22Rv1 (cell line): ENCODE data around the gene STK39.

Experiments
- H3K27ac ChIP-seq: fragments of 450-650 bp; 2 replicates; pipeline ENCODE4 v1.5.1; 2017
- ZFX ChIP-seq: fragments of 450-650 bp; IDR thresholded peaks from 2 replicates; pipeline ENCODE4 v1.6.1; 2017; ENCODE audit warnings: antibody characterized with exemption, borderline replicate concordance
- TF ChIP-seq, protein P1 (sequence below): fragments of 450-650 bp; IDR thresholded peaks from 2 replicates; pipeline ENCODE4 v1.5.1; 2017; ENCODE audit warnings: mild to moderate bottlenecking

The STK39 gene

DNA sequence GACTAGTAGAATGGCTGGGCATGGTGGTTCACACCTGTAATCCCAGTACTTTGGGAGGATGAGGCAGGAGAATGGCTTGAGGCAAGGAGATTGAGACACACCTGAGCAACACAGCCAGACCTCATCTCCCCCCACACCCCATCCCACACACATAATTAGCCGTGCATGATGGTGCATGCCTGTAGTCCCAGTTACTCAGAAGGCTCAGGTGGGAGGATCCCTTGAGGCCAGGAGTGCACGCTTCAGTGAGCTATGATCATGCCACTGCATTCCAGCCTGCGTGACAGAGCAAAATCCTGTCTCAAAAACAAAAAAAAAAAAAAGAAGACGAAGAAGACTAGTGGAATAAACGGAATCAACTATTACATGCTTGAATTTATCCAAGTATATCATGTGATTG lies 150.0 kb downstream of the STK39 start:
- no peak for TF ChIP-seq ZFX
- TF ChIP-seq, protein P1, sequence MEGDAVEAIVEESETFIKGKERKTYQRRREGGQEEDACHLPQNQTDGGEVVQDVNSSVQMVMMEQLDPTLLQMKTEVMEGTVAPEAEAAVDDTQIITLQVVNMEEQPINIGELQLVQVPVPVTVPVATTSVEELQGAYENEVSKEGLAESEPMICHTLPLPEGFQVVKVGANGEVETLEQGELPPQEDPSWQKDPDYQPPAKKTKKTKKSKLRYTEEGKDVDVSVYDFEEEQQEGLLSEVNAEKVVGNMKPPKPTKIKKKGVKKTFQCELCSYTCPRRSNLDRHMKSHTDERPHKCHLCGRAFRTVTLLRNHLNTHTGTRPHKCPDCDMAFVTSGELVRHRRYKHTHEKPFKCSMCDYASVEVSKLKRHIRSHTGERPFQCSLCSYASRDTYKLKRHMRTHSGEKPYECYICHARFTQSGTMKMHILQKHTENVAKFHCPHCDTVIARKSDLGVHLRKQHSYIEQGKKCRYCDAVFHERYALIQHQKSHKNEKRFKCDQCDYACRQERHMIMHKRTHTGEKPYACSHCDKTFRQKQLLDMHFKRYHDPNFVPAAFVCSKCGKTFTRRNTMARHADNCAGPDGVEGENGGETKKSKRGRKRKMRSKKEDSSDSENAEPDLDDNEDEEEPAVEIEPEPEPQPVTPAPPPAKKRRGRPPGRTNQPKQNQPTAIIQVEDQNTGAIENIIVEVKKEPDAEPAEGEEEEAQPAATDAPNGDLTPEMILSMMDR = no peak
- no peak overlapping the region for H3K27ac ChIP-seq

DNA sequence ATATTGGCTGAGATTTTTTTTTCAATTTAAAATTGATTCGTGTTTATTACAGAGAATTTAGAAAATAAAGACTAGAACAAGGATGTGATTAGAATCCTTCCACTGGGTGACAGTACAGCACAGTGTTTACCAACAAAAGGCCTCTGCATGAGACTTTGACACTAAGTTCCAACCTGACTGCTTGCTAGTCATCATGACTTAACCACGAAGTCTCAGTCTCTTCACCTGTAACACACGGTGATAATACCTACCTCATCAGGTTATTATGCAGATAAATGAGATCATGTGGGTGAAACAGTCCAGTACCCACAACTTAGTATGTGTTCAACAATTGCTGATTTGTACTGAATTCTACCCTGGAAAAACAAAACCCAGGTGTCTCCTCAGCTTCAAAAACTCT lies 151.2 kb downstream of the STK39 start:
- no peak overlapping the region for H3K27ac ChIP-seq
- TF ChIP-seq, protein P1 = no peak
- TF ChIP-seq ZFX = no peak

DNA sequence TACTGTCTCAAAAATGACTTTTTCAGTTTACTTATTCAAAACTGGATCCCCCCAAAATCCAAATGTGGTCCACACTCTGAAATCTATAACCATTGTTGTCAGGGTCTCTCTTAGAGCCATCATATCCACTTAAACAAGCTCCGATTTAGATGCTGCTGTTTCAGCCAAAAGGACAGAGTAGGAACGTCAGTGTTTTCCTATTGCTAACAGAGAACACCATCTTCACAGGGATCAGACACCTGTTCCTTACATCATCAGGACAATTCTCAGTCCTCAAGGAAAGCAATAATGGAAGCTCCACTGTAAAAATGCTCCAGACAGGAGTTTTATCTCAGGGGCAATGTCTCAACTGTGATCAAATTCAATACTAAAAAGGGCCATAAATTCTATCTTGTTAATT lies 155.4 kb downstream of the STK39 start:
- TF ChIP-seq ZFX = no peak
- TF ChIP-seq, protein P1 = no peak
- H3K27ac ChIP-seq = no peak overlapping the region

DNA sequence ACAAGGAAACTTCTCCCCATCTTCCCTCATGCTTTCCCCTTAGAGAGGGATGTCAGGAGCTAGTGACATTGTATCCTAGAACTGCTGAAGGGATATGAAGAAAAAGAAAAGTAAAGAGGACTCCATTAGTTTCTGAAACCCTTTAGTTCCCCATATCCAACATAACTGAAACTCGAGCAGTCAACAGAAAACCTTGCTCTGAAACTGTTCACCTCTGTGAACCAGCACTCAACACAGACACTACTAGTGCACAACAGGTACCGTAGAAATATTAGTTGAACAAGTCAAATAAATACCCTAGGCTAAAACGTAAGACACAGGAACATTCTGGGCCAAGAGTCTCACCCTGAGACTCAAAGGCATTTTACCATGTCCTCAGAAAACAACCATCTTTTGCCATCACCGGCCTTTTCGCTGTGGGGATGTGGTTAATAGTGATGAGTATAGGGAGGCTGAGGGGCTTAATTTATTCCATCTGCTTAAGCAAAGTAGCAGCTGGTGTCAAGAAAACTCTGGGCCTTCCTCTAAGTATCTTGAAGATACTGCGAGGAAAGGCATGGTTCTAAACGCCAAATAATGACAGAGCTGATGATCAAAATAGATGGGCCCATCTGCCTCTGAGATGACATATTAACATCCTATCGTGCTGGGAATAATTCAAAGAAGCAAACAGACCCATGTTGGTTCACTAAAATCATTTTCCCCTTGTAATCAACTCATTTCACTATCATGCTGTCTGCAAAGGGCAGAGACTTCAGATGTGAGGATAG lies 156.8 kb downstream of the STK39 start:
- TF ChIP-seq ZFX = no peak
- H3K27ac ChIP-seq = no peak overlapping the region

DNA sequence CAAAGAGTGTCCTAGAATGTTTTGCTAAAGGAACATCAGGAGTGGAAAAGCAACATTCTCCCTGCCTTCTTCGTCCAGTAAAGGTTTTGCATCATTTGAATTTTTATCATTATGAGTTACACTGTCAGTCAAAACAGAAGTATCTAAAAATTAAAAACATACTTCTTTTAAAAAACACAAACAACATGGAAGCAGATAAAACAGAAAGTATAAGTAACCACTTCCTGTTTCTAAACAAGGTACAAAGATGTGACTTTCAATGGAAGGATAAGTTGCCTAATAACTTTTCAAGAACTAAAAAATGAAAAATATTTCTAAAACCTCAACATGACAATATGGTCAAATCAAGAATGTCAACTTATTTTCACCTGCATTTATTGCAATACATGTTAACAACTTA lies 158.2 kb downstream of the STK39 start:
- H3K27ac ChIP-seq = peak overlapping the region; percentile 93
- TF ChIP-seq, protein P1 = no peak
- TF ChIP-seq ZFX = no peak

DNA sequence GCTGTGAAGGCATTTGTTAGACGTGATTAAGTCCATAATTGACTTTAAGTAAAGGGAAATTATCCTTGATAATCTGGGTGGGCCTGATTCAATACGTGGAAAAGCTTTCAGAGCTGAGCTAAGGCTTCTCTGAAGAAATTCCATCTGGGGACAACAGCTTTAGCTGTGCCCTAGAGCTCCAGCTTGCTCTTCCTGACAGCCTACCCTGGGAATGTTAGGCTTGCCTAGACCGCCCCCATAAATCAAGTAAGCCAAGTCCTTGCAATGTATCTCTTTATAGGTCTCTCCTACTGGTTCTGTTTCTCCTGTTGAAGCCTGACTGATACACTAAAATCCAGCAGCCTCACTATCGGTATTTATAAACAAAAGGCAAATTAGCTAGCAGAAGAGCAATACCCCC lies 160.0 kb downstream of the STK39 start:
- H3K27ac ChIP-seq = peak overlapping the region; percentile 93
- TF ChIP-seq, protein P1 = no peak
- no peak for TF ChIP-seq ZFX

DNA sequence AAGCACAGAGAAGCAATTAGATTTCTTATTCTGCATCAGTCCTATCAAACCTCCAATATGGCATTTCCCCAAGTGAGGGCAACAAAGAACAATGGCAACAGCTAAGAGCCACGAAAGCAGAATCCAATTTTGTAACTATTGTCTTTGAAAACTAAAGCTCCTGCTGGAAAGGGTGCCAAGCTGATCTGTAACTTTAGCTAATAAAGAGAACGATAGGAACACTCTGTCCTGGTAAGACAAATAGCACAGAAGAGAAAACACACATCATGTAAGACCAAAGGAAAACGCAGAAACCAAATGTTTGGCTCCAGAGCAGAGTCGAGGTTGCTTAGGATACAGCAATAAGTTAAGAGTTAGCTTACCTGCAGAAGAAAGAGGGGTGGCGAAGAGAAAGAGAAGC lies 160.5 kb downstream of the STK39 start:
- peak overlapping the region; percentile 93 for H3K27ac ChIP-seq

More for the DNA sequence above, 160.5 kb downstream of the STK39 start:
- TF ChIP-seq ZFX = no peak
- TF ChIP-seq, protein P1 = no peak
